ENCODE measurements around the gene LAMA5.

Gene LAMA5

GRCh38 chr20:62367136-62367632 lies at the start of gene LAMA5:
LAMA5 (minus strand) TSS chr20:62367312; CDS start chr20:62367245, 67 bp downstream.
- TF ChIP-seq YY1 (IDR thresholded peaks at IDR 0.05; ENCODE audit: low read depth) (peak; percentile 69), TAF1 (IDR thresholded peaks at IDR 0.05; ENCODE audit: low read depth) (peak; percentile 77; the same call in 1 of the 2 replicates), ZBTB7A (IDR thresholded peaks at IDR 0.05; ENCODE audit: low read depth) (no peak), NFIC (IDR thresholded peaks at IDR 0.05) (peak; percentile 47; the same call in 1 of the 2 replicates), EP300 (IDR thresholded peaks at IDR 0.05; ENCODE audit: borderline replicate concordance) (0 out of 2 replicates have a peak, but pooled peaks have one; percentile 1)

GRCh38 chr20:62415354-62416111 lies 48.4 kb upstream of the LAMA5 start:
- TF ChIP-seq FOXM1 (IDR thresholded peaks at IDR 0.05; ENCODE audit: borderline replicate concordance, low read depth): no peak
- TF ChIP-seq, protein P1, sequence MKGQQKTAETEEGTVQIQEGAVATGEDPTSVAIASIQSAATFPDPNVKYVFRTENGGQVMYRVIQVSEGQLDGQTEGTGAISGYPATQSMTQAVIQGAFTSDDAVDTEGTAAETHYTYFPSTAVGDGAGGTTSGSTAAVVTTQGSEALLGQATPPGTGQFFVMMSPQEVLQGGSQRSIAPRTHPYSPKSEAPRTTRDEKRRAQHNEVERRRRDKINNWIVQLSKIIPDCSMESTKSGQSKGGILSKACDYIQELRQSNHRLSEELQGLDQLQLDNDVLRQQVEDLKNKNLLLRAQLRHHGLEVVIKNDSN (IDR thresholded peaks at IDR 0.05): no peak
- no peak for TF ChIP-seq EP300 (IDR thresholded peaks at IDR 0.05; ENCODE audit: borderline replicate concordance)
- TF ChIP-seq MAX (IDR thresholded peaks at IDR 0.05): no peak
- no peak for TF ChIP-seq TAF1 (IDR thresholded peaks at IDR 0.05; ENCODE audit: low read depth)

- no peak for TF ChIP-seq CEBPB (IDR thresholded peaks at IDR 0.05)
- TF ChIP-seq TEAD4 (IDR thresholded peaks at IDR 0.05): no peak
- TF ChIP-seq TCF12 (IDR thresholded peaks at IDR 0.05; ENCODE audit: low read depth): no peak
- TF ChIP-seq MAX (IDR thresholded peaks at IDR 0.05): no peak
- no peak for TF ChIP-seq TAF1 (IDR thresholded peaks at IDR 0.05; ENCODE audit: low read depth)
- TF ChIP-seq CREB1 (IDR thresholded peaks at IDR 0.05; ENCODE audit: low read depth): no peak
- TF ChIP-seq FOXM1 (IDR thresholded peaks at IDR 0.05; ENCODE audit: borderline replicate concordance, low read depth): no peak
- no peak for TF ChIP-seq REST (IDR thresholded peaks at IDR 0.05; ENCODE audit: low read depth)
- no peak for TF ChIP-seq NFIC (IDR thresholded peaks at IDR 0.05)
- TF ChIP-seq EP300 (IDR thresholded peaks at IDR 0.05; ENCODE audit: borderline replicate concordance): no peak
- TF ChIP-seq ZBTB7A (IDR thresholded peaks at IDR 0.05; ENCODE audit: low read depth): no peak
- TF ChIP-seq RAD21 (IDR thresholded peaks at IDR 0.05; ENCODE audit: low read depth): no peak
- TF ChIP-seq, protein P1 (IDR thresholded peaks at IDR 0.05): no peak
- no peak for TF ChIP-seq EGR1 (IDR thresholded peaks at IDR 0.05)
- TF ChIP-seq YY1 (IDR thresholded peaks at IDR 0.05; ENCODE audit: low read depth): no peak
Measured at GRCh38 chr20:62413896-62414481, 46.9 kb upstream of the LAMA5 start.

GRCh38 chr20:62413025-62413570 lies 46.0 kb upstream of the LAMA5 start:
- TF ChIP-seq NFIC (IDR thresholded peaks at IDR 0.05) (no peak), MAX (IDR thresholded peaks at IDR 0.05) (no peak), ZBTB7A (IDR thresholded peaks at IDR 0.05; ENCODE audit: low read depth) (no peak), EGR1 (IDR thresholded peaks at IDR 0.05) (no peak), CEBPB (IDR thresholded peaks at IDR 0.05) (no peak), EP300 (IDR thresholded peaks at IDR 0.05; ENCODE audit: borderline replicate concordance) (no peak), YY1 (IDR thresholded peaks at IDR 0.05; ENCODE audit: low read depth) (no peak), REST (IDR thresholded peaks at IDR 0.05; ENCODE audit: low read depth) (no peak), RAD21 (IDR thresholded peaks at IDR 0.05; ENCODE audit: low read depth) (no peak), FOXM1 (IDR thresholded peaks at IDR 0.05; ENCODE audit: borderline replicate concordance, low read depth) (no peak), TAF1 (IDR thresholded peaks at IDR 0.05; ENCODE audit: low read depth) (no peak), TEAD4 (IDR thresholded peaks at IDR 0.05) (no peak), TCF12 (IDR thresholded peaks at IDR 0.05; ENCODE audit: low read depth) (no peak), CREB1 (IDR thresholded peaks at IDR 0.05; ENCODE audit: low read depth) (no peak)
- TF ChIP-seq, protein P1 (IDR thresholded peaks at IDR 0.05): no peak
